Dendritic cell treated with granulocyte-macrophage colony-stimulating factor and Interleukin-4, amounts not matched to agents 40 ng/mL and 50 ng/mL, for 4 days (primary cell): ENCODE measurements around the gene BCAM.

Source experiments
- H3K27ac Mint-ChIP-seq: one replicate; pipeline ENCODE4 v1.8.0; 2022; ENCODE audit warnings: mild to moderate bottlenecking, mixed read lengths
- H3K27me3 Mint-ChIP-seq: one replicate; pipeline ENCODE4 v1.8.0; 2022; ENCODE audit warnings: mild to moderate bottlenecking, mixed read lengths
- H3K36me3 Mint-ChIP-seq: one replicate; pipeline ENCODE4 v1.8.0; 2022; ENCODE audit warnings: low read depth, mixed read lengths
- H3K4me1 Mint-ChIP-seq: one replicate; pipeline ENCODE4 v1.8.0; 2022; ENCODE audit warnings: low read depth, mixed read lengths
- H3K4me3 Mint-ChIP-seq: one replicate; pipeline ENCODE4 v1.8.0; 2022; ENCODE audit warnings: mild to moderate bottlenecking, moderate library complexity, mixed read lengths
- H3K9me3 Mint-ChIP-seq: one replicate; pipeline ENCODE4 v1.8.0; 2022; ENCODE audit warnings: mixed read lengths
- intact Hi-C: fragments of 100-400 bp; cut with micrococcal nuclease; formaldehyde crosslinking; loops from one replicate; pipeline ENCODE4 v1.15.0; 2022

The BCAM gene

GRCh38 chr19:44863990-44864389, 55.1 kb downstream of the BCAM start:
- Mint-ChIP-seq H3K4me1 (peaks cover 38% of the 10 kb centered on the region), H3K27me3 (no peaks in the 10 kb centered on the region), H3K36me3 (peaks cover 78% of the 10 kb centered on the region), H3K9me3 (no peaks in the 10 kb centered on the region), H3K4me3 (no peak overlapping the region), H3K27ac (no peak overlapping the region)
- intact Hi-C loops, result no loop called here

GRCh38 chr19:44865196-44865767, 56.4 kb downstream of the BCAM start:
- Mint-ChIP-seq H3K9me3 (no peaks in the 10 kb centered on the region), H3K36me3 (peaks cover 70% of the 10 kb centered on the region), H3K4me1 (peaks cover 48% of the 10 kb centered on the region), H3K27ac (peak overlapping the region; percentile 55), H3K27me3 (no peaks in the 10 kb centered on the region), H3K4me3 (no peak overlapping the region)
- intact Hi-C loops, result no loop called here

- Mint-ChIP-seq H3K36me3 (peaks cover 67% of the 10 kb centered on the region), H3K27ac (peak overlapping the region; percentile 81)
- intact Hi-C loops, result no loop called here
Observed at GRCh38 chr19:44866664-44867063, 57.8 kb downstream of the BCAM start.

GRCh38 chr19:44867578-44867977, 58.7 kb downstream of the BCAM start:
- no peak overlapping the region for H3K4me3 Mint-ChIP-seq
- peaks cover 67% of the 10 kb centered on the region for H3K36me3 Mint-ChIP-seq
- H3K9me3 Mint-ChIP-seq, result no peaks in the 10 kb centered on the region
- intact Hi-C loops, result no loop called here
- peak overlapping the region; percentile 81 for H3K27ac Mint-ChIP-seq
- H3K27me3 Mint-ChIP-seq, result no peaks in the 10 kb centered on the region
- peaks cover 50% of the 10 kb centered on the region for H3K4me1 Mint-ChIP-seq

More at GRCh38 chr19:44866664-44867063, 57.8 kb downstream of the BCAM start:
- no peak overlapping the region for H3K4me3 Mint-ChIP-seq
- H3K4me1 Mint-ChIP-seq, result peaks cover 50% of the 10 kb centered on the region
- H3K27me3 Mint-ChIP-seq, result no peaks in the 10 kb centered on the region
- no peaks in the 10 kb centered on the region for H3K9me3 Mint-ChIP-seq

GRCh38 chr19:44869733-44870470, 61.0 kb downstream of the BCAM start:
- Mint-ChIP-seq H3K9me3 (no peaks in the 10 kb centered on the region), H3K4me3 (peak overlapping the region; percentile 7), H3K4me1 (peaks cover 50% of the 10 kb centered on the region), H3K36me3 (peaks cover 80% of the 10 kb centered on the region), H3K27me3 (no peaks in the 10 kb centered on the region), H3K27ac (peak overlapping the region; percentile 81)
- intact Hi-C loops, result loop anchor here (1.0 to 2.0 kb wide), 2 partner anchors 20 to 23 kb away; partner anchors contain the start of gene NECTIN2
